GM12878 (cell line): Measurements from ENCODE around the gene SLC2A2. TPM values are rescaled to one million over a fixed set of nuclear protein-coding genes. Genes with fewer than 3 reads are reported as not detected.

ENCODE experiments used
- ATAC-seq: fragments of 200-7000 bp; cut with Tn5 transposase; 3 replicates; pipeline ENCODE4 v1.9.1; 2020; ENCODE audit warnings: mild to moderate bottlenecking, moderate library complexity
- BruUV-seq: library from RNA; stranded (reverse); fragments of 400-500 nt; replicated peaks from 2 replicates; lab custom pipeline; 2021; lab: Mats Ljungman, UMichigan
- CTCF ChIA-PET: fragments of 300-600 bp; sonication (Branson Sonifier 250); formaldehyde crosslinking; extraction: SDS; loops from one replicate; lab custom pipeline; 2021; ENCODE audit warnings: inconsistent platforms; lab: Yijun Ruan, JAX
- POLR2A ChIA-PET: fragments of 350-600 bp; formaldehyde crosslinking; extraction: SDS; loops from one replicate; lab custom pipeline; 2021; ENCODE audit warnings: inconsistent platforms; lab: Charles Lee
- RAD21 ChIA-PET: fragments of 300-600 bp; sonication (Branson Sonifier 250); formaldehyde crosslinking; loops from one replicate; lab custom pipeline; 2023; ENCODE audit warnings: antibody characterized with exemption; ENCODE audit not compliant: unreplicated experiment; lab: Charles Lee
- SMC1A ChIA-PET: fragments of 300-600 bp; sonication (Branson Sonifier 250); formaldehyde crosslinking; loops from one replicate; lab custom pipeline; 2023; ENCODE audit not compliant: unreplicated experiment, uncharacterized antibody; lab: Charles Lee
- DNase-seq: peaks from one replicate; pipeline ENCODE4 v3.0.0-alpha.2; 2011; ENCODE audit warnings: low read depth, low spot score
- FAIRE-seq: peaks from 3 replicates; lab custom pipeline; 2011; peaks lifted over from hg19 to GRCh38; lab: Jason Lieb, UNC
- H2AFZ ChIP-seq: 2 replicates; pipeline ENCODE4 v1.6.0; 2011; ENCODE audit warnings: low read depth, low read length, control low read depth; ENCODE audit not compliant: control insufficient read depth
- H3K27ac ChIP-seq: 2 replicates; pipeline ENCODE4 v1.5.1; 2011; ENCODE audit warnings: control low read depth; ENCODE audit not compliant: control insufficient read depth, insufficient read depth
- H3K27me3 ChIP-seq, 2 experiments: replicated peaks in 1 of 2; 2 replicates each; pipeline versions ENCODE4 v1.6.0 to v1.6.1; 2011; ENCODE audit warnings: low read length in 1 of 2; ENCODE audit not compliant: control insufficient read depth in 2 of 2, insufficient read depth in 2 of 2
- H3K36me3 ChIP-seq, 2 experiments: 2 replicates each; pipeline ENCODE4 v1.5.1; 2011; ENCODE audit warnings: low read length in 1 of 2; ENCODE audit not compliant: control insufficient read depth in 2 of 2, insufficient read depth in 2 of 2
- H3K4me1 ChIP-seq: 2 replicates; pipeline ENCODE4 v1.6.1; 2011; ENCODE audit warnings: mild to moderate bottlenecking, low read length, moderate library complexity, mixed read lengths; ENCODE audit not compliant: control insufficient read depth, insufficient read depth
- H3K4me2 ChIP-seq: 2 replicates; pipeline ENCODE4 v1.6.0; 2011; ENCODE audit warnings: control low read depth; ENCODE audit not compliant: control insufficient read depth, insufficient read depth
- H3K4me3 ChIP-seq: fragments of 200-600 bp; sonication (generic); 2 replicates; pipeline ENCODE4 v1.5.1; 2016
- H3K79me2 ChIP-seq: 2 replicates; pipeline ENCODE4 v1.6.0; 2011; ENCODE audit warnings: low read length; ENCODE audit not compliant: control insufficient read depth, insufficient read depth
- H3K9ac ChIP-seq: 2 replicates; pipeline ENCODE4 v1.8.0; 2011; ENCODE audit warnings: low read length, control low read depth, mixed read lengths; ENCODE audit not compliant: control insufficient read depth, insufficient read depth
- H3K9me3 ChIP-seq: replicated peaks from 3 replicates; pipeline ENCODE4 v1.5.1; 2011; ENCODE audit warnings: mild to moderate bottlenecking, low read length; ENCODE audit not compliant: control insufficient read depth, insufficient read depth
- H4K20me1 ChIP-seq: 2 replicates; pipeline ENCODE4 v1.6.0; 2011; ENCODE audit not compliant: control insufficient read depth, insufficient read depth
- BCL11A ChIP-seq: IDR thresholded peaks from 2 replicates; pipeline ENCODE4 v1.6.1; 2011; ENCODE audit warnings: low read depth, low read length
- LARP7 ChIP-seq: fragments of 450-650 bp; IDR thresholded peaks from 2 replicates; pipeline ENCODE4 v1.6.1; 2017; ENCODE audit warnings: mild to moderate bottlenecking
- MTA2 ChIP-seq: fragments of 450-650 bp; IDR thresholded peaks from 2 replicates; pipeline ENCODE4 v1.6.1; 2016; ENCODE audit warnings: low read depth, mild to moderate bottlenecking, moderate library complexity
- NR2C2 ChIP-seq: IDR thresholded peaks from 2 replicates; pipeline ENCODE4 v1.6.1; 2011; ENCODE audit warnings: borderline replicate concordance, low read depth; ENCODE audit not compliant: control insufficient read depth, insufficient read length
- PAX8 ChIP-seq: fragments of 450-650 bp; IDR thresholded peaks from 2 replicates; pipeline ENCODE4 v1.6.1; 2017; ENCODE audit warnings: mild to moderate bottlenecking, moderate library complexity
- PBX3 ChIP-seq: IDR thresholded peaks from 2 replicates; pipeline ENCODE4 v1.6.1; 2011; ENCODE audit warnings: mild to moderate bottlenecking, low read depth, low read length, moderate library complexity; ENCODE audit not compliant: insufficient replicate concordance
- SMC3 ChIP-seq: IDR thresholded peaks from 2 replicates; pipeline ENCODE4 v1.6.1; 2011; ENCODE audit warnings: low read length, improper control_type of control experiment, borderline replicate concordance
- SP1 ChIP-seq: IDR thresholded peaks from one replicate; pipeline ENCODE4 v1.6.1; 2011; ENCODE audit warnings: low read depth, low read length
- TAF1 ChIP-seq: IDR thresholded peaks from 2 replicates; pipeline ENCODE4 v1.6.1; 2011; ENCODE audit warnings: mild to moderate bottlenecking, low read depth, low read length, borderline replicate concordance
- USF2 ChIP-seq: IDR thresholded peaks from 2 replicates; pipeline ENCODE4 v1.6.1; 2011; ENCODE audit warnings: low read depth, low read length, improper control_type of control experiment, borderline replicate concordance
- ZBTB40 ChIP-seq: fragments of 450-650 bp; IDR thresholded peaks from 2 replicates; pipeline ENCODE4 v1.6.1; 2016; ENCODE audit warnings: mild to moderate bottlenecking, moderate library complexity, borderline replicate concordance
- ZNF24 ChIP-seq: fragments of 450-650 bp; IDR thresholded peaks from 2 replicates; pipeline ENCODE4 v1.6.1; 2017; ENCODE audit warnings: antibody characterized with exemption, mild to moderate bottlenecking
- WGBS: methylation state at CpG from one replicate; pipeline ENCODE4 v1.1.6; 2016; ENCODE audit warnings: low lambda C conversion rate; ENCODE audit not compliant: insufficient replicate concordance, insufficient coverage; ENCODE audit errors: missing lambda C conversion rate; 5-methylcytosine and 5-hydroxymethylcytosine counted together
- in situ Hi-C: fragments of 300-500 bp; cut with MboI; formaldehyde crosslinking; loops from 9 replicates; pipeline ENCODE4 v1.14.3; 2018; ENCODE audit warnings: mixed read lengths
- intact Hi-C: fragments of 100-400 bp; cut with micrococcal nuclease; formaldehyde crosslinking; loops from one replicate; pipeline ENCODE4 v1.14.2; 2022; ENCODE audit not compliant: unreplicated experiment
- polyA plus RNA-seq, 11 experiments: library from polyadenylated mRNA; depleted of rRNA in 4 of 11; unstranded in 6 of 11; stranded (reverse) in 5 of 11; fragments of >200 nt; fragmentation: Nextera tagmentation in 4 of 11; fragmentation: Illumina TruSeq in 1 of 11; extraction: Ambion mirVana in 4 of 11; extraction: Trizol in 1 of 11; gene quantifications; 1 replicate in 1 of 11; 2 replicates in 10 of 11; pipeline versions ENCODE4 v1.2.1 to v1.2.3, GENCODE V29; 2011 to 2016; ENCODE audit warnings: inconsistent platforms in 2 of 11, missing spikeins in 2 of 11, low read depth in 1 of 11
- total RNA-seq, 4 experiments: library from RNA; depleted of rRNA in 3 of 4; stranded (reverse); fragments of >200 nt in 3 of 4; fragmentation: Illumina TruSeq in 1 of 4; extraction: Trizol in 1 of 4; gene quantifications; 2 replicates each; pipeline versions ENCODE4 v1.2.1 to v1.2.3, GENCODE V29; 2013 to 2021

The SLC2A2 gene
- total and polyA plus RNA-seq, 10 of the 15 experiments (the other 5 are each of a cell fraction or from before 2014, with no cell fraction given), result 0.04 to 0.10 (median 0.04) TPM; not detected in 7

DNA sequence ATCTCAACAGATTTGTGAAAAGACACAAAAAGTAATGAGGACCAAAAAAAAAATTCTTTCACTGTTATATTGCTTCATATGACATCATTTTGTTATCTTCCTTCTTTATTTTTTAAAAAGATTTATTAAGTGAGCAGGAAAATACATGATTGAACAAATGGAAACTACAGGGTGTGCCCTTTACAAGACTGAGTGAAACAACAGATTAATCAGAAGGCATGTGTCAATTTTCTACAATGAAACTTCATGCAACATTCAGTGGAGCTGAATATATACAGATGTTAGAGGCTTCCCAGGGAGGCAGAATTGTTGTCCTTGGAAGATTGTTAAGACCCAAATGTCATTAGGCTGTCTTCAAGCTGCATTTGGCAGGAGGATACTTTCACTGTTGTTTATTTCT is 28.4 kb upstream of the SLC2A2 start:
- ATAC-seq, result no peak
- DNase-seq, result no peak
- no peaks in the 10 kb centered on the region for H4K20me1 ChIP-seq
- no peaks in the 10 kb centered on the region for H3K9me3 ChIP-seq
- TF ChIP-seq NR2C2 (no peak), LARP7 (no peak), PAX8 (no peak), ZNF24 (no peak), BCL11A (no peak), MTA2 (no peak), TAF1 (no peak), SP1 (no peak)
- H3K4me2 ChIP-seq, result no peak overlapping the region
- no peak overlapping the region for H2AFZ ChIP-seq
- ChIA-PET SMC1A (interaction anchor here (1.3 to 3.0 kb wide), 2 partner anchors 13 to 511 kb away, joined by 4 to 12 read pairs; no protein-coding TSS in a partner anchor), POLR2A (no interaction called here), CTCF (interaction anchor here (1.4 to 3.5 kb wide), 2 partner anchors 93 to 511 kb away, joined by 3 to 14 read pairs; no protein-coding TSS in a partner anchor), RAD21 (interaction anchor here (1.4 to 2.7 kb wide), 2 partner anchors 93 to 511 kb away, joined by 3 to 16 read pairs; no protein-coding TSS in a partner anchor)
- H3K36me3 ChIP-seq, result no peaks in the 10 kb centered on the region
- no peaks in the 10 kb centered on the region for H3K4me1 ChIP-seq
- BruUV-seq, result no TSS peak
- in situ Hi-C loops (no loop called here), intact Hi-C loops (no loop called here)
- H3K27me3 ChIP-seq, result no peaks in the 10 kb centered on the region
- no peak overlapping the region for H3K9ac ChIP-seq
- H3K4me3 ChIP-seq, result no peak overlapping the region
- FAIRE-seq, result no peak
- no peaks in the 10 kb centered on the region for H3K79me2 ChIP-seq
- H3K27ac ChIP-seq, result no peak overlapping the region

DNA sequence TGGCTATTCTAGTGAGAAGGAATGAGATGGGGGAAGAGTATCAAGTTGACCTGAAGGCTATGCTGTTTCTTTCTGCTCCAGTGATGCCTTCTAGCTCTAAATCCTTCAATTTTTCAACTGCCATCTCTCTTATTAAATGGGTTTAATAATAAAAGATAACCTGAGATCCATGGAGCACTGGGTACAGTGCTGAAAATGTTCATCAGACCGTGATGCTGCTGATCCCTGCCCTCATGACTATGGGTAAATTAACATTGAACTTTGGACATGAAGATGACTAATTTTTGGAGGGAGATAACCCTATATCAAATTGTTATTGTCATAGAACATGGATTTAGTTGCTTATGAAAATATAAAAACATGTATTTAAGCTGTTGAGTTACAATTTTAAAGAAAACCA is 27.7 kb upstream of the SLC2A2 start:
- POLR2A ChIA-PET, result no interaction called here
- SMC1A ChIA-PET, result interaction anchor here (1.3 to 3.0 kb wide), 2 partner anchors 13 to 512 kb away, joined by 4 to 12 read pairs; no protein-coding TSS in a partner anchor
- H4K20me1 ChIP-seq, result no peaks in the 10 kb centered on the region
- intact Hi-C loops (no loop called here), in situ Hi-C loops (no loop called here)
- CTCF ChIA-PET, result interaction anchor here (0.6 to 3.5 kb wide), 5 partner anchors 21 to 512 kb away, joined by 3 to 14 read pairs (median 3); no protein-coding TSS in a partner anchor
- no peaks in the 10 kb centered on the region for H3K4me1 ChIP-seq
- H3K4me2 ChIP-seq, result no peak overlapping the region
- no peaks in the 10 kb centered on the region for H3K9me3 ChIP-seq
- no peaks in the 10 kb centered on the region for H3K27me3 ChIP-seq
- ATAC-seq (no peak), FAIRE-seq (no peak), DNase-seq (no peak)
- H3K9ac ChIP-seq, result no peak overlapping the region
- H2AFZ ChIP-seq, result no peak overlapping the region
- BruUV-seq, result no TSS peak
- RAD21 ChIA-PET, result interaction anchor here (1.3 to 2.7 kb wide), 2 partner anchors 512 to 780 kb away, joined by 4 to 16 read pairs; no protein-coding TSS in a partner anchor
- H3K36me3 ChIP-seq, result no peaks in the 10 kb centered on the region
- no peak overlapping the region for H3K4me3 ChIP-seq
- no peak overlapping the region for H3K27ac ChIP-seq
- H3K79me2 ChIP-seq, result no peaks in the 10 kb centered on the region
- 0% methylated on average over 1 of the region's 1 CpG for WGBS
- TF ChIP-seq SMC3 (no peak), ZBTB40 (no peak), PBX3 (no peak), USF2 (no peak)
